HG02884 (cell line): ENCODE results near the gene ZMIZ1.
A peak's percentile ranks its signal among the peaks of the same experiment; 100 is the strongest.

Experiments used
- ATAC-seq: cut with Tn5 transposase; IDR thresholded peaks from one replicate; pipeline ENCODE4 v1.9.1; 2021; ENCODE audit warnings: mild to moderate bottlenecking, moderate library complexity; ENCODE audit not compliant: unreplicated experiment

ZMIZ1 gene

DNA sequence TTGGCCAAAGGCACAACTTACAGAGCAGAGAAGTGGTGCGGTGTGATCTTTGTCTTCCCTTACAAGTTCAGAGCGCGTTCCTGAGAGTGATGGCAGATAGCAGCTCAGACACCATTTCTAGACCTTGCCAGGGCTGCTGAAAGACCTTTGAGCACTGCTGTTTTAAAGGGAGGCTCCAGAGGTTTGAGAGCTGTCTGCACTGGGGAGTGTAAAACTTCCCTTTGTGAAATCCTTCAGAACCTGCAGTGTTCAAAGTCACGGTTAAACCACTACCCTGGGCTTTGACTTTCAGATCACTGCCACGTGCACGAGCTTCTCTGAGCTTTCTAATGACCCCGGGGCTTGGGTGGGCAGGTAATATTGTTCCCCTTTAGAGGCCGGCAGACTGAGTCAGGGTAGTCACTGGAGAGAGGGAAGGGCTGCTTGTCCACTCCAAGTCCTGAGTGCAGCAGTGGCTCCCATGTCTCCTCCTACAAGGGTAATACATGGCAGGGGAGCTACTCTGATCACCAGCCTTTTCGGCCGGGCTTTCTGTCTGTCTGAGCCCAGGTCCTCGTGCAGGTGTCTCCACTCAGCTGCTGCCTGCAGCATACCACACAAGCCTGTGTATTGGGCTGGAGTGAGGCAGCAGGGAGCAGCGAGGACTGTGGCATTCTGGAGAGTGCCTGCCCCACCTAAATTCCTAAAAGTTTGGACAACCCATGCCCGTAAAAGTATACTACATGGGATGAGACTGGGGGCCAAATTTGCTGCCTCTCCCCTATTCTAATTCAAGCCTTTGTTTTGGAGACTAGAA lies 63.3 kb downstream of the ZMIZ1 start:
- ATAC-seq: no peak

DNA sequence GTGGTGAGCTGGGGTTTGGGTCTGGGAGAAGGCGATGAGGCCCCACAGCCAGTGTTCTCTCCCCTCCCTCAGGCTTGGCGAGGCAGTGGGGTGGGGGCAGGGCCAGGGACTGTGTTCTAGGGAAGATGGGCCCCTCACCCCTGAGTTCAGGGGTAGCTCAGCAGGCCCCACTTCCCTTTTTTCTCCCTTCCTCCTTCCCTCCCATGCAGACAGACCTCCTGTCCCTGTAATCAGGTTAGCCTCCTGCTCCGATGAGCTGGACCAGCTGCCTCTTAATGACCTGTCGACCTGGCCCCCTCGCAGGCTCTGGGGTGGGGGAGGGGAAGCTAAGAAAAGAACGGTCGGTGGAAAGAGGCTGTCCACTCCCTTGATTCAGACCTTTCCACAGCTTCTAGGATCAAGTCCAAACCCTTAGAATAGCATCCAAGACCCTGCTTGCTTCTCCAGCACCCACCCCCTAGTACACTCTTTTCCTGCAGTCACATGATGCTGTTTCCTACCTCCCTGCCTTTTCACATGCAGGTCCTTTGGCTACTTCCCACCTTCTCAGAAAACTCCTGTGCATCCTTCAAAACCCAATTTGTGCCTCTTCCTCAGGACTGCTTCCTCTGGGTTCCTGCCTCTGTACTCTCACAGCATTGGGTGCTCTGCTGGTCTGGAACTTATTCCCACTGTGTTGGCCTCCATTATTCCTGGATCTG lies 64.1 kb downstream of the ZMIZ1 start:
- ATAC-seq: no peak

DNA sequence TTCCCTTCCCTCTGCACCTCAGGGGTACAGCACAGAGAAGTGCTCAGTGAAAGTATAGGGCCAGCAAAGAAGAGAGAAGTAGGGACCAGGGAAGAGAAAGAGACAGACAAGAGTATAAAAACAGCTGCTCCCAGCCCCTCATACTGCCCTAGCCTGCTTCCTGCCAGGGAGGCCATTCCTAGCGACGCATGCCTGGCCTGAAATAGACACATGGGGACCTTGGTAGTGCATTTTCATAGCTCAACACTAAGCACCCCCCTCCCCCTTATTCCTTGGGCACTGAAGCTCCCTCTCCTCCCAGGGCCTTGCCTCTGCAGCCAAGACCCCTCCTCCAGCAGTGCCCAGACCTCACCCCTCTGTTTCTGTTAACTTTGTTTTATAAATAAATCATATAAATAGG lies 64.7 kb downstream of the ZMIZ1 start:
- ATAC-seq: no peak

DNA sequence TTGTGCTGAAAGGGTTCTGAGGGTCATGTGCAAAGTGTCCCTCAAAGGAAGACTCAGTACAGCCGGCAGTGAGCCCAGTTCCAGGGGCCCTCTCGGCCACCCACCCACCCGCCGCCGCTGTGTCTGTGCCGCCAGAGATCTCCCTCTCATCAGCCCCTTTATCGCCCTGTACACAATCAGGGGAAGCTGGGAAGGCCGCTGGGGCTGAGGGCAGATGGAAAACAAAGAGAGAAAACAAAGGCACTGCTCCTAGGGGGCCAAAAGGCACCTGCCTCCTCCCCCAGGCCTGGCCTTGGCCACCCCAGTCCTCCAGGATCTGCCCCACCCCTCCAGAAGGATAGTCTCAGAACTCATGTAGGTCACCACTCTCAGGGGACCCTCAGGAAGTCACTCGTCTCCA lies 67.0 kb downstream of the ZMIZ1 start:
- ATAC-seq: no peak

DNA sequence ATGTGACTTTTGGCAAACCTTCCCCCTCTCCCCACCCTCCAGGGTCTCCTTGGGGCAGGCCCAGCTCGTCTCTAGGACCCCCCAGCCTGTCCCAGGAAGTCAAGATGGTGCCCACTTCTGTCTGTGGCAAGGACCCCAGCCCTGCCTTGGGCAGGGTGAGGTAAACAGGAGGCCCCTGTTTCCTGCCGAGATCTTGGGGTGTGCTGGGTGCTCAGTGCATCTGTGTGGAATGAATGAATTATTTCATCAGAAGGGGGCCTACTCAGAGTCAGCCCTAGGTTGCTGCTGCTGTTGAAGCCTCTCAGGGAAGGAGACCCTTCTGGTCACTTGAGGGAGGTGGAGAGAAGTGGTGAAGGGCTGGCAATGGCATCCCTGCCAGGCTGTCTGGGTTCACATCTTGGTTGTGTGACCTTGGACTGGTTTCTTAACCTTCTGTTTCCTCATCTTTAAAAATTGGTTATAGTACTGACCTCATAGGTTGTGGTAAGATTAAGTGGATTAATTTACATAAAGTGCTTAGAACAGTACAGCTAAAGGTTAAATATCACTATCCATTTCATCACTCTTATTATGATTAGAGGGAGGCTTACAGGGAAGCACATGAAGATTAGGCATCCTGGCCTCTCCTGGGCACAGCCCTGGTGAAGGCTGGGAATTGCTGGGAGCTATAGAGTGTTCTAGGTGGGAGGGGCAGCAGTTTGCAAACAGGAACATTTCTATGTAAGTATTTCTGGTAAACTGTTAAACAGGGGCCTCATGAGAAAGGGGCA lies 67.7 kb downstream of the ZMIZ1 start:
- ATAC-seq: no peak

DNA sequence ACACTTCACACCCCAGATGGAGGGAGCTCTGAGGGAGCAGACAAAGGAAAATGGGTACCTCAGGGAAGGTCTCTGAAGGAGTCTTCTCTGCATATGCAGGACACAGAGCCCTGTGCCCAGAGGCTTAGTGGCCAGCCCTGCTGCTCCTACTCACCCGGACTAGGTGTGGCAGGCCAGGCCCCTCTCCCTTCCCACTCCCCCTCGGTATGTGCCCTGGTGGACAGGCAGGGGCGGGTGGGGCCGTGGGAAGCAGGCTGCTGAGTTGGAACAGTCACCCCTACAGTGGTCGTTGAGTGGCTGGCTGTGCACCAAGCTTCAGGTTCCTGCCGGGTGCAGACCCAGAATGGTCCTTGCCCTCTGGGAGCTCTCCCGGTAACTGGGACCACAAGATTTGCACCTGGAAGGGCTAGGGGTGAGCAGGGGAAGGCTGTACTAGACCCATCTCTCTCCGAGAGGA lies 68.6 kb downstream of the ZMIZ1 start:
- peak; percentile 18 for ATAC-seq

DNA sequence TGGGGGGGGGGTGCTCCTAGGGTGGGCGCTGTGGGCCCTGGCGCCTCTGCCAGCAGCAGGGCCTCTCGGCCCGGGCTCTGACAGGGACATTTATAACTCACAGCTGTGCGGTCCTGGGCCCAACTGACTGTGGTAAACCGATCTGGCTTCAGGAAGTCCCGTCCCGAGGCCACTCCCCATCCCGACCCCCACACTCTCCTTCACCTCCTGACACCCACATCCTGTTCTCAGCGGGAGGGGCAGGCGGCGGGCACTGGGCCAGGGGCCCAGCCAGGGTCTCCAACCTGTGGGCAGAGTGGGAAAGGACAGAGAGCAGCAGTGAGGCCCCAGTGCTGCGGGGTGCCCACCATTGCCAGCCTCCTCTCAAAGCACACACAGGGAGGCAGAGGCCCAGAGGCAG lies 69.1 kb downstream of the ZMIZ1 start:
- ATAC-seq: peak; percentile 72

DNA sequence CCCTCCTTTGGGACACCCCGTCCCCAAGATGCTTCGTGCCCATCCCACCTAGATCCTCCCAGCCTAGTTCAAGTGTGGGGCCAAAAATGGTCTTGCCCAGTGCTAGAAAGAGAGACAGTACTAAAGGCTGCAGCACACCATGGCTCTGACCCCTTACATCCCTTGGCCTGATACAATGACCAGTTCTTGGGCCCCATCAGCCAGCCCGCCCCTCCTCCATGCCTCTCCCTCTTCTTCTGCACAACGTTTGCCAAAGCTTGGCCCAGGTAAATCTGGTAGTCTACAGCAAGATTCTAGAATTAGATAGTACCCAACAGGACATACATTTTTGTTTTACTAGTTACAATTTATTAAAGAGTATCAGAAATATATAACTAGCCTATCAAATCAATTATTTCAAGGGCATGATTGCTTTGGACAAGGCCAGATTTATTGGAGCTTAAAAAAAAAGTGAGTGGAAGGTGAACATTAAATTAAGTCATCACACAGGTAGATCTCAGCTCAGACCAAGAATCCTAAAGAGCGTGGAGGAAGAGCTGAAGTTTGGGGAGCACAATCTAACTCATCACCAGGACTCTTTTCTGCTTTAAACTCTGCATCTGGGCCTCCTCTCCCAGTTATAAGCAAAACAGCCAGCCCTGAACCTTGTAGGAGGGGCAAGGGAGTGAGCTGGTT lies 69.8 kb downstream of the ZMIZ1 start:
- ATAC-seq: no peak

DNA sequence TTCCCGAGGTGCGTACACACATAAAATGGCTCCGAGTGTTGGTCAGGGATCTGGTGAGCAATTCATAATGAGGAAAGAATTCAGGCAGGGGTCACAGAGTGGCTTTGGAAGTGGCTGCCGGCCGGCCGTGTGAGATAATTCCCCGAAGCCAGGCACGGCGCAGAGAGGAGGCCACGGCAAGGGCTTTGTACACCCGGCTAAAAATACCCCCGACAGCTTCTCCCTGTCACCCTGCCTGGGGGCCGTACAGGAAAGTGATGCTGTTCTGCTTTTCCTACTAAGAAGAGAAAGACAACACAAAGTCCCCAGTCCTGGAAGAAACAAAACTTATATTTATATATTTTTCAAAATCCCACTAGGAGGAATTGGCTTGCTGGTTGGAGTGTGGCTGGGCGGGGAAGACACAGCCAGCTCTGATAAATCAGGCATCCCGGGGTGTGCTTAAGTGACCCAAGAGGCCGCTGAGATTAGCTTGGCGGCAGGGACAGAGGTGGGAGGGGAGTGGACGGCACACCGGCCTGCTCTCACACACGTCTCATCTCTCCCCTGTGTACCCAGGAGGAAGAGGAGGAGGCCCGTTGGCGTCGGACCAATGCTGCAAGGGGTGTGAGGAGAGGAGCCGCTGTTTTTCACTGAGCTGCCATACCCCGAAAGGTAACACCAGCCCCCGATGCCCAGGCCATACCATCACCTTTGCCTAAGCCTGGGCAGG lies 70.5 kb downstream of the ZMIZ1 start:
- ATAC-seq: no peak

DNA sequence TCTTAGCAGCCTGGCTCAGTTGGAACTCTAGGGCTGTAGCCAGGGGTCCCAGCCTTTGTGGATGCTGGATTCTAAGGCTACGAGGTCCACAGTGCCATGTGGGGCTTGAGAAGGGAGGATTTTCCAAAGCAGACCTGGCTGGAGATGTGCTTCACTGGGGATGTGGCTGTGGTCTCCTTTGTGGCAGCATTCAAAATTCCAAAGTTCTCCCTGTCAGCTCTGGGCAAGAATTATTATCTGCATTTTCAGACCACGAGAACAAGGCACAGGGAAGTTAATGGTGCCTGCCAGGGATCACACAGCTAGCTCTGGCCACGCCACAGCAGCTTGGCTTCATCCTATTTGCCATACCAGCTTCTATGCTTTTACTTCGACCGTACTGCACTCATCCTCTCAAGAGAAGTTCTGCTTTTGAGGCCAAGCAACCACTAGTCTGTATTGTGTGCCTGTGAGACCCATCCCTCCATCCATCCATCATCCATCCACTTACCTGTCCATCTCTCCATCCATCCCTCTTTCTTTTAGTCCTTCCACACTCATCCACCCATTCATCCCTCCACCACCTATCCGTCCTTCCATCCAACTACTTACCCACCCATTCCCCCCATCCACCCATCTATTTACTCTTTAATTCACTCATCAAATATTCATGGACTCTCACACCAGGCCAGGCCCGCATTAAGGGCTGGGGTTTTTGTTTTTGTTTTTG lies 71.5 kb downstream of the ZMIZ1 start:
- ATAC-seq: no peak

DNA sequence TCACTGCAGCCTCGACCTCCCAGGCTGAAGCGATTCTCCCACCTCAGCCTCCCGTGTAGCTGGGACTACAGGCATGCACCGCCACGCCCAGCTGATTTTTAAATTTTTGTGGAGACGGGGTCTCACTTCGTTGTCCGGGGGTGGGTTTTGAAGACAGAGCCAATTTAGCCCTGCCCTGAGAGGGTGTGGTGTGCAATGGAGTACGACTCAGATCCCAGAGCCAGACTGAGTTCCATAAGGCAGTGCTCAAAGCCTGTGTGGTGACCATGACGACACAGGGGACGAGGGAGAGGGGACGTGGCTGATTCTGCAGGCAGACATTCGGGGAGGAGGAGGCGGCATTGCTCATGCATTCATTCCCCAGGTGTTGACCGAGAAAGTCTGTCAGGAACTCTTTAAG lies 72.1 kb downstream of the ZMIZ1 start:
- no peak for ATAC-seq

DNA sequence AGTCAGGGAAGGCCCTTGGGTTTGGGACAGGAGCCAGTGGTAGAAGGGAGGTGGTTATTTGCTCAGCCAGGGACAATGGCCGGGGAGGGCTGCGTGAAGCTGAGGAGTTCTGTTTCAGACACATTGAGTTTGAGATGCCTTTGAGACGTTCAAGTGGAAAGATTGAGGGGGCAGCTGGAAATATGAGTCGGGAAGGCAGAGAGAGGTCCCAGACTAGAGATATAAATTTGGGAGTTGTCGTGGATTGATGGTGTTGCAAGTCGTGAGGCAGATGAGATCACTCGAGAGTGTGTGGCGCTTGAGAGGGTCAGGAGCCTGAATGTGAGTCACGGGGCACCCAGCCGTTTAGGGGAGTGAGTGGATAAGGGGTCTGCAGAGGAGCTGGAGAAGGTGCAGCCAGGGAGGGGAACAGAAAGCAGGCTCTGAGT lies 73.3 kb downstream of the ZMIZ1 start:
- ATAC-seq: no peak

DNA sequence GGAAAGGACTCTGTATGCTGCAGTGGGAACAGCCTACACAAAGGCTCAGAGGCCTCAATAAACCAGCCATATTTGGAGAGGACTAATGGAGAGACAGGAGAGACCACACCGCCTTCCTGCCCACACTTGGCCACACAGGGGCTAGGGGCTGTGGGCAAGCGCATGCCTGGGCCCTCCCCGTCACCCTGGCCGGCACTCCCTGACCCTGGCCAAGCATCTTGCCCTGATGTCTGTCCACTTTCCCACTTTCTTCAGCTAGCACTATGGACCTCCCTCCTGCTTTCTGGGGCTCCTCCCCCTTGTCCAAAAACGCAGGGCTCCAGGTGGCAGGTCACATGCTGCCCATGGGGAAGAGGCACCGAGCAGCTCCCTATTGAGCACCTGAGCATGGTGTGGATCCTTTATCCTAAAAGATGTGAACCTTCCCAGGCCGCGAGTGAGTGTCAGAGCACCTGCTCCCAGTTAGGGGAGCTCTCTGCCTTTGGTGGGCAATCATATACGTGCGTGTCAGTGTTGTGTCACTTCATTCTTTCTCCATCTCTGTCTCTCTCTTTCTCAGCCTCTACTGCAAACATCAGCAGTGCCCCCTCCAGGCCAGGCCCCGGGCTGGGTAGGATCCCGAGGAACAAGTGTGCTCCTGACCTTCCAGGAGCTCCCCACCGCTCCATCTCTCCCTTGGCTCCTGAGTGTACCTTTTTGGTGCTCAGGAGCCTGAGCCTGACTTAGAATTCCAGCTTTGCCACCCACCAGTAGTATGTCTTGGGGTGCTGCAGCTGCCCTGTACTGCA lies 74.0 kb downstream of the ZMIZ1 start:
- ATAC-seq: no peak

DNA sequence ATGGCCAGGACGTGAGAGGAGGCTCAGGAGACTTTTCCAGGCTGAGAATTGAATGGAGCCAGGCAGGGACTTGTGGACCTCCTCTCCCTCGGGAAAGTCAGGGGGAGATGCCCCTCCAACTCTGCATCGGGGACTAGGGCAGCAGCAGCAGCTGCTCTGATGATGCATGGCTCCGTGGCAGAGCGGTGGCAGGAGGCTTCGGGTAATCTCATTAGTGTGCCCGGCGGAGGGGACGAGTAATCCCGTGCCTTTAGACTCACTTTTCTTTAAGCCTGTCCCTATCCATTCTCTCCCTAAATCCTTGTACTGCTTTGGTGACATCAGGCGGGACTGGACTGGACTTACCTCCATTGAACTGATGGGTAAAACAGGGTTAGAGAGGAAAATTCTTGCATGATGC lies 75.1 kb downstream of the ZMIZ1 start:
- no peak for ATAC-seq

DNA sequence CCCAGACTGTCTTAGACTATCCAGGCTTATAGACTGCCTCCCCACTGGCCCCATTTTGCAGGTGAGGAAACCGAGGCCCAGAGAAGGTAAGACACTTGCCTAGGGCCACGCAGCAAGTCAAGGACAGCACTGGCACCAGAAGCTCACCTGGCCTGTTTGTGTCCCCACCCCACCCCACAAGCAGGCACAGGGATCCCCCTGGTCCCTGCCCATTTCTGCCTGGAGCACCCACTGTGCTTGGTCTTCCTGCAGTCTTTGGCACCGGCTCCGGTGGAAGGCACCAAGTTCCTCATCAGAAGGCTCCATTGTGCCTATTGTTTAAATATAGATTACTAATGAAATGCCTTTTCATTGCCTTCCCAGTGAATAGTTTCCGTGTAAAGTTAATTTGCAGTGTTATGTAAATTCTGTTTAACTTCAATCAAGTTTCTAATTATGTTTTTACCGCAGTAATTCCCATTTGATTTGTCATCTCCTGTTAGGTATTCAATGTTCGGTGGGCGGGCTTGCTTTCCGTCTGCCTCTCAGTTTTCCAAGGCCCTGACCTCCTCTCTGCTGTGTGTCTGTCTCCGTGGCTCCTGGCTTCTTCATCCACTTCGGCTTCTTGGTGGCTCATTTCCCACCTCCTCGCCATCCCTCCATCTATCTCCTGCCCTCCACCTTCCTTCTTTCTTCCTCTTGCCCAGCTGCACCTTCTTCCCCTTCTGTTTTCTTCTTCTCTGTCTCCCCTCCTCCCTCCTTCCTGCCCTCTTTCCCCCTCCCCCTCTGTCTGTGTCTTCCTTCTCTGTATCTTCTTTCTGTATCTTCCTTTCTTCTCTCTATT lies 75.8 kb downstream of the ZMIZ1 start:
- ATAC-seq: no peak

DNA sequence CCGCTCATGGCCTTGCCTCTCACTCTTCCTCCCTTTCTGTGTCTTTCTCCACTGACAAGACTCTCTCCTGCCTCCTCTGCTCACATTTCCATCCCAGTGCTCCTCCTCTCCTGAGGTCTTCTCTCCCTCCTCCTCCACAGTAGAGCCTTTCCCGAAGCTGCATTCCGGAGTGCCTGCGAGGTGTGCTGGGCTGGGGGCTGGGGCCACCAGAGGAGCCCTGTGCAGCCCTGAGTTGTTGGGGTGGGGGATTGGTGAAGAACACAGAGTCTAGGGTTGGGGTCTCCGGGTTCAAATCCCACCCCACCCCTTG lies 76.4 kb downstream of the ZMIZ1 start:
- no peak for ATAC-seq

DNA sequence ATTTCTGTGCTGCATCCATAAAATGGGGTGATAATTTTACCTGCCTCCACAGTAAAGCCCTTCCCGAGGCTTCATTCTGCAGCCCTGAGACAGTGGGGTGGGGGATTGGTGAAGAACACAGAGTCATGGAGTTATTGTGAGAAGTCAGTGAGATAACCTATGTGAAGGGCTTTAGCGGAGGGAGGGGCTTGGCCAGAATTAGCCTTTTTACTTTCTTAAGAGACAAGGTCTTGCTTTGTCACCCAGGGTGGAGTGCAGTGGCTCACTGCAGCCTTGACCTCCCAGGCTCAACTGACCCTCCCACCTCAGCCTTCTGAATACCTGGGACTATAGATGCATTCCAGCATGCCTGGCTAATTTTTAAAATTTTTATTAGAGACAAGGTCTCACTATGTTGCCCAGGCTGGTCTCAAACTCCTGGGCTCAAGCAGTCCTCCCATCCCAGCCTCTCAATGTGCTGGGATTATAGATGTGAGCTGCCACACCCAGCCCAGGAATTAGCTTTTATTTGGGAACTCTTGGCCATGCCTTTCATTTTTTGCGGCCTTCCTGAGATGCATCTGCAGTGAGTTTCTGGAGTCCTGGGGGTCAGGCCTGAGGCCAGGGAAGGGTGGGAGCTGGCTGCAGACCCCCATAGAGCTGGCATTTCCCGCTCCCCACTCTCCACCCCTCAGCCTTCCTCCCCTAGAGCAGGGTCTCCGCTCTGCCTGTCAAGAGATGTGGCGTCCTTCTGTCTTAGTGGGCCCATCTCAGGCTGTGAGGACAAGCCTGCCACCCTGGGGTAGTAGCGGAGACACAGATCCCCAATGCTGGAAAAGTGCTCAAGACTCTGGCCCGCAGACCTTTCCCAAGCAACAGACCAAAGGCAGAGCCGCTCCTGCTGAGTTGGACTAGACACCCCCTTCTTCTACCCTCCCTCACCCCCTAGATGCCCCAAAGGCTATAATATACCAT lies 77.0 kb downstream of the ZMIZ1 start:
- ATAC-seq: no peak
